CD14-positive monocyte (primary cell): ENCODE results near the gene PEAK1. TPM values are rescaled to one million over a fixed set of nuclear protein-coding genes. Genes with fewer than 3 reads are reported as not detected.

Experiments
- DNase-seq, 3 donors: peaks; one replicate each; pipeline ENCODE4 v3.0.0-alpha.2; 2011 to 2022
- H2AFZ ChIP-seq: 2 replicates; pipeline ENCODE4 v1.6.0; 2012; ENCODE audit warnings: mild to moderate bottlenecking, low read depth, low read length, inconsistent platforms; ENCODE audit not compliant: insufficient read depth, poor library complexity, severe bottlenecking
- H3K27ac ChIP-seq, 2 donors: 1 replicate in 1 of 2; 2 replicates in 1 of 2; pipeline ENCODE4 v1.5.1; 2012 to 2013; ENCODE audit warnings: low read length in 2 of 2, control low read depth in 1 of 2, inconsistent platforms in 1 of 2, low read depth in 1 of 2, mild to moderate bottlenecking in 1 of 2
- H3K27me3 ChIP-seq, 2 donors: one replicate each; pipeline versions ENCODE4 v1.6.0 to v1.6.1; 2011 to 2013; ENCODE audit warnings: low read length in 2 of 2; ENCODE audit not compliant: control insufficient read depth in 2 of 2, insufficient read depth in 2 of 2
- H3K36me3 ChIP-seq, 2 donors: replicated peaks in 1 of 2; 1 replicate in 1 of 2; 2 replicates in 1 of 2; pipeline versions ENCODE4 v1.5.1 to v1.6.1; 2012 to 2013; ENCODE audit warnings: low read length in 2 of 2, control low read depth in 1 of 2, inconsistent platforms in 1 of 2, mild to moderate bottlenecking in 1 of 2; ENCODE audit not compliant: insufficient read depth in 2 of 2, control insufficient read depth in 1 of 2
- H3K4me1 ChIP-seq, 2 donors: 1 replicate in 1 of 2; 2 replicates in 1 of 2; pipeline versions ENCODE4 v1.5.1 to v1.6.1; 2012 to 2013; ENCODE audit warnings: low read length in 2 of 2, control low read depth in 1 of 2, inconsistent platforms in 1 of 2, mild to moderate bottlenecking in 1 of 2, moderate library complexity in 1 of 2; ENCODE audit not compliant: insufficient read depth in 2 of 2, control insufficient read depth in 1 of 2
- H3K4me2 ChIP-seq: replicated peaks from 2 replicates; pipeline ENCODE3; 2012; ENCODE audit warnings: low read length, moderate library complexity, mild to moderate bottlenecking; ENCODE audit not compliant: poor library complexity, severe bottlenecking; ENCODE audit errors: extremely low read depth
- H3K4me3 ChIP-seq, 3 experiments: fragments of 200-600 bp in 1 of 3; sonication (generic) in 1 of 3; replicated peaks in 1 of 3; 1 replicate in 2 of 3; 2 replicates in 1 of 3; pipeline ENCODE4 v1.5.1; 2011 to 2013; ENCODE audit warnings: low read length in 3 of 3, mild to moderate bottlenecking in 3 of 3, control low read depth in 2 of 3, low read depth in 2 of 3, inconsistent platforms in 1 of 3, moderate library complexity in 1 of 3
- H3K79me2 ChIP-seq: 2 replicates; pipeline ENCODE4 v1.6.0; 2012; ENCODE audit warnings: mild to moderate bottlenecking, control low read depth, inconsistent platforms, low read length, moderate library complexity; ENCODE audit not compliant: insufficient read depth
- H3K9ac ChIP-seq: 2 replicates; pipeline ENCODE4 v1.6.0; 2017; ENCODE audit warnings: low read length, mild to moderate bottlenecking; ENCODE audit not compliant: insufficient read depth, poor library complexity, severe bottlenecking
- H3K9me3 ChIP-seq, 2 donors: replicated peaks in 1 of 2; 1 replicate in 1 of 2; 2 replicates in 1 of 2; pipeline versions ENCODE4 v1.5.1 to v1.6.1; 2012 to 2013; ENCODE audit warnings: low read length in 2 of 2, control low read depth in 1 of 2; ENCODE audit not compliant: control insufficient read depth in 1 of 2, insufficient read depth in 1 of 2
- H4K20me1 ChIP-seq: 2 replicates; pipeline ENCODE4 v1.6.0; 2012; ENCODE audit warnings: mild to moderate bottlenecking, low read length, control low read depth, moderate library complexity; ENCODE audit not compliant: insufficient read depth
- H3K27ac Mint-ChIP-seq, 7 donors: one replicate each; pipeline ENCODE4 v1.8.0; 2020; ENCODE audit warnings: mild to moderate bottlenecking in 7 of 7, mixed read lengths in 7 of 7, moderate library complexity in 6 of 7, inconsistent platforms in 2 of 7
- H3K27me3 Mint-ChIP-seq, 3 donors: one replicate each; pipeline ENCODE4 v1.8.0; 2021 to 2022; ENCODE audit warnings: low read depth in 3 of 3, mild to moderate bottlenecking in 3 of 3, mixed read lengths in 3 of 3, moderate library complexity in 3 of 3, inconsistent platforms in 1 of 3
- H3K36me3 Mint-ChIP-seq, 2 donors: one replicate each; pipeline ENCODE4 v1.8.0; 2020; ENCODE audit warnings: mixed read lengths in 2 of 2, inconsistent platforms in 1 of 2, mild to moderate bottlenecking in 1 of 2
- H3K4me1 Mint-ChIP-seq: one replicate; pipeline ENCODE4 v1.8.0; 2020; ENCODE audit warnings: mild to moderate bottlenecking, mixed read lengths
- H3K4me3 Mint-ChIP-seq, 2 donors: one replicate each; pipeline ENCODE4 v1.8.0; 2020; ENCODE audit warnings: mild to moderate bottlenecking in 2 of 2, mixed read lengths in 2 of 2, moderate library complexity in 1 of 2
- H3K9me3 Mint-ChIP-seq, 7 donors: one replicate each; pipeline ENCODE4 v1.8.0; 2020 to 2022; ENCODE audit warnings: mixed read lengths in 7 of 7, mild to moderate bottlenecking in 6 of 7, moderate library complexity in 6 of 7, inconsistent platforms in 2 of 7
- WGBS: methylation state at CpG from one replicate; pipeline ENCODE4 v1.1.5; 2013; ENCODE audit warnings: missing lambda C conversion rate; ENCODE audit not compliant: insufficient coverage; 5-methylcytosine and 5-hydroxymethylcytosine counted together
- intact Hi-C, 2 donors: fragments of 100-400 bp; cut with micrococcal nuclease; formaldehyde crosslinking; loops; one replicate each; pipeline versions ENCODE4 v1.15.0 to v1.15.1; 2023
- polyA plus RNA-seq, 3 donors: library from polyadenylated mRNA; depleted of rRNA in 1 of 3; unstranded in 2 of 3; stranded (reverse) in 1 of 3; fragments of 300-500 nt in 2 of 3; fragments of >200 nt in 1 of 3; fragmentation: Illumina TruSeq in 2 of 3; gene quantifications; 1 replicate in 2 of 3; 2 replicates in 1 of 3; pipeline ENCODE4 v1.2.3, GENCODE V29; 2012 to 2021
- TF ChIP-seq, protein P1 (sequence below): fragments of 200-600 bp; IDR thresholded peaks from one replicate; pipeline ENCODE4 v1.8.0; 2022; ENCODE audit warnings: antibody characterized with exemption, mild to moderate bottlenecking

Gene PEAK1
- polyA plus RNA-seq, 3 donors: 0.85 to 8.7 (median 1.1) TPM

DNA sequence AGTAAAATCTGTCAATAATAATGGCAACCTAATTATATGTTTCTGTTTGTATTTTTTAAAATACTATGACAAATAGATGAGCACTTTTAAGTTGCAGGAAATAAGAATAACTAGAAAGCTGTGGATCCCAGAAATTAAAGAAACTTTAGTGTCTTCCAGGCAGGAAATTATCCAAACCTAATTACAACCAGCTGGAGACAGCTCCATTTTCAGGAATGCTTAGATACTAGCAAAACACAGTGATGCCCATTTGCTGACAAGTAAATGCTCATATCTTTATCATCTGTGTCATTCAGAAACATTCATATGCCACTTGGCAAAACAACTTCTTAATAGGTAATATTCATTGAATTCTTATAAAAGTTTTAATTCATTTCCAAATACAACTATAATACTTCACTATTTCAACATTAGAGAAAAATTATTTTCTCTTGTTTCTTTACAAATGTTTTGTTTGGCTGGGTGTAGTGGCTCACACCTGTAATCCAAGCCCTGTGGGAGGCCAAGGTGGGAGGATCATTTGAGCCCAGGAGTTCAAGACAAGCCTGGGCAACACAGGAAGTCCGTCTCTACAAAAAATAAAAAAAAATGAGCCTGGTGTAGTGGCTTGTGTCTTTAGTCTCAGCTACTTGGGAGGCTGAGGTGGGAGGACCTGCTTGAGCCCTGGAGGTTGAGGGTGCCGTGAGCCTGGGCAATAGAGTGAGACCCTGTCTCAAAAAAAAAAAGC, 179.9 kb downstream of the PEAK1 start:
- H3K27ac Mint-ChIP-seq: no peak overlapping the region
- no peak overlapping the region for H3K9ac ChIP-seq
- no peaks in the 10 kb centered on the region for H4K20me1 ChIP-seq
- DNase-seq: no peak
- no peak overlapping the region for H2AFZ ChIP-seq
- peaks cover 0 to 7% of the 10 kb centered on the region in 2 donors for H3K9me3 ChIP-seq
- no peak overlapping the region for H3K27ac ChIP-seq
- no peaks in the 10 kb centered on the region for H3K4me1 Mint-ChIP-seq
- H3K36me3 ChIP-seq: peaks cover 0 to 9% of the 10 kb centered on the region in 2 donors
- H3K9me3 Mint-ChIP-seq: peaks cover 6 to 15% (median 8%) of the 10 kb centered on the region in 7 donors
- 100% methylated on average over 1 of the region's 2 CpGs for WGBS
- no peaks in the 10 kb centered on the region for H3K4me1 ChIP-seq
- no peaks in the 10 kb centered on the region for H3K27me3 Mint-ChIP-seq
- intact Hi-C loops: no loop called here
- no peaks in the 10 kb centered on the region for H3K79me2 ChIP-seq
- H3K27me3 ChIP-seq: no peaks in the 10 kb centered on the region
- H3K4me2 ChIP-seq: no peak overlapping the region
- TF ChIP-seq, protein P1, sequence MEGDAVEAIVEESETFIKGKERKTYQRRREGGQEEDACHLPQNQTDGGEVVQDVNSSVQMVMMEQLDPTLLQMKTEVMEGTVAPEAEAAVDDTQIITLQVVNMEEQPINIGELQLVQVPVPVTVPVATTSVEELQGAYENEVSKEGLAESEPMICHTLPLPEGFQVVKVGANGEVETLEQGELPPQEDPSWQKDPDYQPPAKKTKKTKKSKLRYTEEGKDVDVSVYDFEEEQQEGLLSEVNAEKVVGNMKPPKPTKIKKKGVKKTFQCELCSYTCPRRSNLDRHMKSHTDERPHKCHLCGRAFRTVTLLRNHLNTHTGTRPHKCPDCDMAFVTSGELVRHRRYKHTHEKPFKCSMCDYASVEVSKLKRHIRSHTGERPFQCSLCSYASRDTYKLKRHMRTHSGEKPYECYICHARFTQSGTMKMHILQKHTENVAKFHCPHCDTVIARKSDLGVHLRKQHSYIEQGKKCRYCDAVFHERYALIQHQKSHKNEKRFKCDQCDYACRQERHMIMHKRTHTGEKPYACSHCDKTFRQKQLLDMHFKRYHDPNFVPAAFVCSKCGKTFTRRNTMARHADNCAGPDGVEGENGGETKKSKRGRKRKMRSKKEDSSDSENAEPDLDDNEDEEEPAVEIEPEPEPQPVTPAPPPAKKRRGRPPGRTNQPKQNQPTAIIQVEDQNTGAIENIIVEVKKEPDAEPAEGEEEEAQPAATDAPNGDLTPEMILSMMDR: no peak
- no peak overlapping the region for H3K4me3 ChIP-seq
- H3K4me3 Mint-ChIP-seq: no peak overlapping the region
- peaks cover 20 to 21% of the 10 kb centered on the region in 2 donors for H3K36me3 Mint-ChIP-seq

GRCh38 chr15:77235566-77235965, 184.3 kb downstream of the PEAK1 start:
- H3K4me3 ChIP-seq: no peak overlapping the region
- peaks cover 20 to 22% of the 10 kb centered on the region in 2 donors for H3K36me3 Mint-ChIP-seq
- intact Hi-C loops: no loop called here
- H3K4me1 ChIP-seq: no peaks in the 10 kb centered on the region
- 100% methylated on average over 2 of the region's 2 CpGs for WGBS
- TF ChIP-seq, protein P1: no peak
- H3K9ac ChIP-seq: no peak overlapping the region
- peaks cover 4 to 18% (median 8%) of the 10 kb centered on the region in 7 donors for H3K9me3 Mint-ChIP-seq
- no peak overlapping the region for H3K4me2 ChIP-seq
- H3K9me3 ChIP-seq: peaks cover 0 to 7% of the 10 kb centered on the region in 2 donors
- H3K27ac ChIP-seq: no peak overlapping the region
- H3K27ac Mint-ChIP-seq: no peak overlapping the region
- H3K36me3 ChIP-seq: peaks cover 0 to 9% of the 10 kb centered on the region in 2 donors
- no peak overlapping the region for H2AFZ ChIP-seq
- DNase-seq: no peak
- no peaks in the 10 kb centered on the region for H3K79me2 ChIP-seq
- H3K4me1 Mint-ChIP-seq: no peaks in the 10 kb centered on the region
- H3K4me3 Mint-ChIP-seq: no peak overlapping the region
- H3K27me3 Mint-ChIP-seq: no peaks in the 10 kb centered on the region
- no peaks in the 10 kb centered on the region for H4K20me1 ChIP-seq
- H3K27me3 ChIP-seq: no peaks in the 10 kb centered on the region
